Liver (tissue), 3 donors: ENCODE data around the gene PIP5K1C.

ENCODE experiments used
- ATF3 ChIP-seq: IDR thresholded peaks from 2 replicates; pipeline ENCODE4 v1.6.1; 2016; ENCODE audit warnings: antibody characterized with exemption
- EGR1 ChIP-seq, 2 donors: IDR thresholded peaks; 2 replicates each; pipeline ENCODE4 v1.6.1; 2016 to 2018; ENCODE audit warnings: antibody characterized with exemption in 2 of 2, low read depth in 2 of 2
- GABPA ChIP-seq, 2 donors: IDR thresholded peaks in 1 of 2; conservative IDR thresholded peaks in 1 of 2; 2 replicates each; pipeline ENCODE4 v1.6.1; 2016; ENCODE audit warnings: antibody characterized with exemption in 2 of 2, mild to moderate bottlenecking in 1 of 2, moderate library complexity in 1 of 2
- HNF4A ChIP-seq, 2 donors: conservative IDR thresholded peaks; 2 replicates each; pipeline ENCODE4 v1.6.1; 2016; ENCODE audit warnings: antibody characterized with exemption in 2 of 2, mild to moderate bottlenecking in 2 of 2
- HNF4G ChIP-seq: IDR thresholded peaks from 2 replicates; pipeline ENCODE4 v1.6.1; 2016; ENCODE audit warnings: antibody characterized with exemption
- JUND ChIP-seq, 2 donors: IDR thresholded peaks; 2 replicates each; pipeline ENCODE4 v1.6.1; 2016; ENCODE audit warnings: antibody characterized with exemption in 2 of 2
- MAX ChIP-seq: IDR thresholded peaks from 2 replicates; pipeline ENCODE4 v1.6.1; 2016; ENCODE audit warnings: antibody characterized with exemption
- RAD21 ChIP-seq, 2 donors: IDR thresholded peaks; 2 replicates each; pipeline ENCODE4 v1.6.1; 2016; ENCODE audit warnings: antibody characterized with exemption in 2 of 2, mild to moderate bottlenecking in 2 of 2
- REST ChIP-seq: IDR thresholded peaks from 2 replicates; pipeline ENCODE4 v1.6.1; 2016; ENCODE audit warnings: antibody characterized with exemption, mild to moderate bottlenecking
- RXRA ChIP-seq, 2 donors: IDR thresholded peaks; 2 replicates each; pipeline ENCODE4 v1.6.1; 2017 to 2018; ENCODE audit warnings: antibody characterized with exemption in 2 of 2, mild to moderate bottlenecking in 1 of 2
- SP1 ChIP-seq: IDR thresholded peaks from 2 replicates; pipeline ENCODE4 v1.6.1; 2018; ENCODE audit warnings: antibody characterized with exemption, mild to moderate bottlenecking
- TAF1 ChIP-seq: conservative IDR thresholded peaks from 2 replicates; pipeline ENCODE4 v1.6.1; 2016; ENCODE audit warnings: antibody characterized with exemption, mild to moderate bottlenecking
- YY1 ChIP-seq: IDR thresholded peaks from 2 replicates; pipeline ENCODE4 v1.6.1; 2016; ENCODE audit warnings: antibody characterized with exemption, mild to moderate bottlenecking
- TF ChIP-seq, protein P1 (sequence below): fragments of 150-350 bp; IDR thresholded peaks from 2 replicates; pipeline ENCODE4 v1.5.1; 2017; ENCODE audit warnings: improper control_type of control experiment, low read depth, low read length; ENCODE audit not compliant: missing input control
- donor health status: healthy.
- donor health status: healthy.

DNA sequence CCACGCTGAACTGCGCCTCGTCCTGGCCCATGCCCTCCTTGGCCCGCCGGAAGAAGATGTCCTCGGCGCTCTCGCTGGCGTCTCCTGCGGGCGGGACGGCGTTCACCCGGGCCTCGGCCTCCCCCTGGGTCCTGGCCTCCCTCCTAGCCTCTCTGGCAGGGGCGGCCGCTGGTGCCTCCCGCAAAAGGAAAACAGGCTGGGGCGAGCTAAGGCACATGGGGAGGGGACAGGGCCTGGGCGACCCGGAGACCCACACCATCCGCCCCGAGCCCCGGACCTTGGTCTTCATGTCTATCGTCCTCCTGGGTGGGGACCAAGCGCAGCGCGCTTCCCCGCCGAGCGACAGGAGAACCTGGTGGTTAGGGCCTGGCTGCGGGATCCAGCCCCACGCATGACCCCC, 87.9 kb downstream of the PIP5K1C start:
- TF ChIP-seq, protein P1, sequence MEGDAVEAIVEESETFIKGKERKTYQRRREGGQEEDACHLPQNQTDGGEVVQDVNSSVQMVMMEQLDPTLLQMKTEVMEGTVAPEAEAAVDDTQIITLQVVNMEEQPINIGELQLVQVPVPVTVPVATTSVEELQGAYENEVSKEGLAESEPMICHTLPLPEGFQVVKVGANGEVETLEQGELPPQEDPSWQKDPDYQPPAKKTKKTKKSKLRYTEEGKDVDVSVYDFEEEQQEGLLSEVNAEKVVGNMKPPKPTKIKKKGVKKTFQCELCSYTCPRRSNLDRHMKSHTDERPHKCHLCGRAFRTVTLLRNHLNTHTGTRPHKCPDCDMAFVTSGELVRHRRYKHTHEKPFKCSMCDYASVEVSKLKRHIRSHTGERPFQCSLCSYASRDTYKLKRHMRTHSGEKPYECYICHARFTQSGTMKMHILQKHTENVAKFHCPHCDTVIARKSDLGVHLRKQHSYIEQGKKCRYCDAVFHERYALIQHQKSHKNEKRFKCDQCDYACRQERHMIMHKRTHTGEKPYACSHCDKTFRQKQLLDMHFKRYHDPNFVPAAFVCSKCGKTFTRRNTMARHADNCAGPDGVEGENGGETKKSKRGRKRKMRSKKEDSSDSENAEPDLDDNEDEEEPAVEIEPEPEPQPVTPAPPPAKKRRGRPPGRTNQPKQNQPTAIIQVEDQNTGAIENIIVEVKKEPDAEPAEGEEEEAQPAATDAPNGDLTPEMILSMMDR, result no peak
- TF ChIP-seq TAF1 (no peak), REST (no peak), RAD21 (IDR thresholded peaks at IDR 0.05) (no peak), GABPA (IDR thresholded peaks at IDR 0.05 in 1 of 2, conservative IDR thresholded peaks at IDR 0.05 in 1 of 2) (no peak), JUND (IDR thresholded peaks at IDR 0.05) (no peak), MAX (no peak), ATF3 (no peak), YY1 (no peak), SP1 (no peak), RXRA (IDR thresholded peaks at IDR 0.05) (no peak), EGR1 (IDR thresholded peaks at IDR 0.05; ENCODE audit: low read depth in 2 of 2) (no peak), HNF4A (conservative IDR thresholded peaks at IDR 0.05) (no peak), HNF4G (no peak)
